ENCODE data around the gene GPC2.
"Not testable (repeated sequence)": the region's sequence is repeated elsewhere in the genome, so short reads cannot be mapped to it uniquely, and the experiment has no call there.

The GPC2 gene

DNA sequence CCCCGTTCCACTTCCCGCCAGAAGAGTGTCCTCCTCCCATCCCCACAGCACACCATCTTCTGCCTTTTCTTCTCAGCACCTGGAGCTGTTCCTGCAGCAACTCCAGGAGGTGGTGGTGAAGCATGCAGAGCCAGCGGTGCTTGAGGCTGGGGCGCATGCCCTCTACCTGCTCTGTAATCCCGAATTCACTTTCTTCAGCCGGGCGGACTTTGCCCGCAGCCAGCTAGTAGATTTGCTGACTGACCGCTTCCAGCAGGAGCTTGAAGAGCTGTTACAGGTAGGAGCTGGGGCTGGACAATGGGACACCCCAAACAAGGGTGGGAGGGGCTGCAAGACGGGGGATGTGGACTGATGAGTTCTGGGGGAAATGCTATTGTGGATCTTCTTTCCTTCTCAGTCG is 23.5 kb upstream of the GPC2 start:
- no peak for ATAC-seq
- DNase-seq, result no peak

DNA sequence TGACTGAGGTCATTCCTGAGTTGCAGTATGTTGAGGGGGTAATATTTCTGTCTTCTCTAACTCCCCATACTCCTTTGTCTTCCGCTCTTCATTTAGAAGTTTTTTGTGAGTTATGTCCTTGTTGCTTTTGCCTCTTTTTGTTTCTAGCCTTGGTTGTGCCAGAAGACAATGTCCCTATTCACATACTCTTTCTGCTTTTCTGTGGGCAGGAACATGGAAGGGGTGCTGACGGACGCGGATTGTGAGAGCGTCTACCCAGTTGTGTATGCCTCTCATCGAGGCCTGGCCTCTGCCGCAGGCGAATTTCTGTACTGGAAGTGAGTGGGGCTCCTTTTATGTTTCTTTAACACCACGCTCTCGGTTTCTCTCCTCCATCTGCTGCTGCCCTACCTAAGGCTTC is 21.1 kb upstream of the GPC2 start:
- DNase-seq (no peak), ATAC-seq (no peak)

DNA sequence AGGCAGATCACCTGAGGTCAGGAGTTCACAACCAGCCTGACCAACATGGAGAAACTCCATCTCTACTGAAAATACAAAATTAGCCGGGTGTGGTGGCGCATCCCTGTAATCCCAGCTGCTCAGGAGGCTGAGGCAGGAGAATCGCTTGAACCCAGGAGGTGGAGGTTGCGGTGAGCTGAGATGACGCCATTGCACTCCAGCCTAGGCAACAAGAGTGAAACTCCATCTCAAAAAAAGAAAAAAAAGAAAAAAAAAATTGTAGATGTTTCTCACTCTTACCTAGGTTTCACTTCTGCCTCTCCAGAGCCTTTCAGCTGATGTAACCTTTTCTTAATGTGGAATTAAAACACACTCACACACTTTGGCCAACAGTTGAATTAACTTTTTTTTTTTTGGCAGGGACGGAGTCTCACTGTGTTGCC is 18.7 kb upstream of the GPC2 start:
- not testable (repeated sequence) for ATAC-seq, DNase-seq

DNA sequence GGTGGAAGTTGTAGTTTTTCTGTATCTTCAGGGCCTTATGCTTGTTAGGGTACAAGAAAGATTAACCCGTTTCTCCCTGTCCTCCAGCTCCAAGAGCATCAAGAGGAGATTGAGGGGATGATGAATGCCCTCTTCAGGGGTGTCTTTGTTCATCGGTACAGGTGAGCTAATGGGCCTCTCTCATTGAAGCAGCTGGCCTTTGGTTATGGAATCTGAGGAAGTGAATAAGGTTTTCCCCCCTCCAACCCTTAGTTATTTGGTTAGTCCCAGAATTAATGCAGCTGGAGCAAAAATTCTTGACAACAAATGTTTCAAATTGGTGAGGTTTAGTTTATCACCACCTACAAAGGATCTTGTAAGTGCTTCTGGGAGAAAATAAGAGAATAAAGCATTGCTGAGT is 18.0 kb upstream of the GPC2 start:
- DNase-seq (no peak), ATAC-seq (no peak)

DNA sequence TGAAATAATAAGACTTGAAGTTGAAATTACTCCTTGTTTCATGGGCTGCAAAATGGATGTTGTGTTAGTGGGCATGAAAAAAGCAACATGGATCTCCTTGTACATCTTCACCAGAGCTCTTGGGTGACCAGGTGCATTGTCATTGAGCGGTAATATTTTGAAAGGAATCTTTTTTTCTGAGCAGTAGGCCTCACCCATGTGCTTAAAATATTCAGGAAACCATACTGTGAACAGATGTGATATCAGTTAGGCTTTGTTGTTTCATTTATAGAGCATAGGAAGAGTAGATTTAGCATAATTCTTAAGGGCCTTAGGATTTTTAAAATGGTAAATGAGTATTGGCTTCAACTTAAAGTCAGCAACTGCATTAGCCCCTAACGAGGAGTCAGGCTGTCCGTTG is 15.8 kb upstream of the GPC2 start:
- no peak for DNase-seq
- ATAC-seq, result no peak

DNA sequence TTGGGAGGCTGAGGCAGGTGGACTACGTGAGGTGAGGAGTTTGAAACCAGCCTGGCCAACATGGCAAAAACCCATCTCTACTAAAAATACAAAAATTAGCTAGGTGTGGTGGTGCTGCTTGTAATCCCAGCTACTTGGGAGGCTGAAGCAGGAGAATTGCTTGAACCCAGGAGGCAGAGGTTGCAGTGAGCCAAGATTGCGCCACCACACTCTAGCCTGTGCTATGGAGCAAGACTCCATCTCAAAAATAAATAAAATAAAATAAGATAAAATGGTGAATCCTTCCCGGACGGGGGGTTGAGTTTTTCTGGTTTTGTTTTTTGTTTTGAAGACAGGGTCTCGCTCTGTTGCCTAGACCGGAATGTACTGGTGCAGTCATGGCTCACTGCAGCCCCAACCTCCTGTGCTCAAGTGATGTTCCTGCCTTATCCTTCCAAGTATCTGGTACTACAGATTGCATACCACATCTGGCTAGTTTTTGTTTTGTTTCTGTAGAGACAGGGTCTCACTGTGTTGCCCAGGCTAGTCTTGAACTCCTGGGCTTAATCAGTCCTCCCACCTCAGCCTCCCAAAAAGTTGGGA is 15.2 kb upstream of the GPC2 start:
- not testable (repeated sequence) for DNase-seq, ATAC-seq

DNA sequence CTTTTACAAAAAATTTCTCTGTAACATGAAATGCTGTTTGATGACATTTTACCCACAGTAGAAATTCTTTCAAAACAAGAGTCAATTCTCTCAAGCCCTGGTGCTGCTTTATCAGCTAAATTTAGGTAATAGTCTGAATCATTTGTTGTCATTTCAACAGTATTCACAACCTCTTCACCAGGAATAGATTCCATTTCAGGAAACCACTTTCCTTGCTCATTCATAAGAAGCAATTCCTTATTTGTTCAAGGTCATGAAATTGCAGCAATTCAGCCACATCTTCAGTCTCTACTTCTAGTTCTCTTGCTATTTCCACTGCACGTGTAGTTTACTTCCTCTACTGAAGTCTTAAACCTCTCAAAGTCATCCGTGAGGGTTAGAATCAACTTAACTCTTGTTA is 14.6 kb upstream of the GPC2 start:
- ATAC-seq, result no peak
- DNase-seq, result no peak

DNA sequence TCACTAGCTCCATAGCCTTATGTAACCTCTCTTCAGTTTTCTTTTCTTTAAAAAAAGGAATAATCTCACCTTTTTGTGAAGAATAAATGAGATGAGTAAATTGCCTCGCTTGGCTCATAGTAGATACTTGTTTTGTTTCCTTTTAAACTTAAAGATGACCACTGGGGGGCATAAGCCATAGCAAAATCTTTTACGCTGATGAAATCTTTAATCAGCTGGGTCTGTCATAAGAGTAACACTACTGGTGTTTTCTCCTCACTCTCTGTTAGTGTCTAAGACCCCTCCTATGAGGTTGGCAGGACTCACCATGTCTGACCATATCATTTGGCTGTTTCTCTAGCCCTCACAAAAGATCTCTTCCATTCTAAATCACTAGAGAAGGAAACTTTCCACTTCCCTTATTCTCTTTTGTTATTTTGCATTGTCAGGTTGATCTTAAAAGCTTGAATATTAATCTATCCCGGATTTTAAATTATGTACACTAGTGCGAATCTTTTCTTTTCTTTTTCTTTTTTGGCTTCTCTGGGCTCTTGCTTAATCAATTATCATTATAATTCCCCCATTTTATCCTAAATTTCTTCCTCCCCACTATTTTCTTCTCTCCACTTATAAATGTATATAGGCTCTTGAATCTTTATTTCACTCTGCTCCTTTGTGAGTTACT is 13.0 kb upstream of the GPC2 start:
- ATAC-seq, result peak; percentile 86

DNA sequence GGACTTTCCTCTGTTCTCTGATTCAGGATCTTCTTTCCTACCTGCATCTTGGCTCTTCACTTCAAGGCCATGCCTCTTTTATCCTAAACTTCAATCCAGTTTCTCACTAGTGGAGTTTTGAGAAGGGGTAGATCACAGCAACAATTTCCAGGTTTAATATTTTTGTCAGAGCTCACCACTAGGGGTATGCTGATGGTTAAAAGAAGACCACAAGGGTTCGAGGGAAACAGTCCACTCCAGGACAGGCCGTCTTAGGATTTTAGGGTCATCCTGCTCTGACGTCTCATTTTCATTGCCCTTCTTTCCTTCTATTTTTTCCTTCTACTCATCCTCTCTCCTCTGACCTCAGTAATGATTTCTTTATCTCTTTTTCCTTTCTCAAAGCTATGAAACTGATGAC is 11.9 kb upstream of the GPC2 start:
- DNase-seq, result no peak
- ATAC-seq, result no peak

More for the DNA sequence above, 13.0 kb upstream of the GPC2 start:
- no peak for DNase-seq

DNA sequence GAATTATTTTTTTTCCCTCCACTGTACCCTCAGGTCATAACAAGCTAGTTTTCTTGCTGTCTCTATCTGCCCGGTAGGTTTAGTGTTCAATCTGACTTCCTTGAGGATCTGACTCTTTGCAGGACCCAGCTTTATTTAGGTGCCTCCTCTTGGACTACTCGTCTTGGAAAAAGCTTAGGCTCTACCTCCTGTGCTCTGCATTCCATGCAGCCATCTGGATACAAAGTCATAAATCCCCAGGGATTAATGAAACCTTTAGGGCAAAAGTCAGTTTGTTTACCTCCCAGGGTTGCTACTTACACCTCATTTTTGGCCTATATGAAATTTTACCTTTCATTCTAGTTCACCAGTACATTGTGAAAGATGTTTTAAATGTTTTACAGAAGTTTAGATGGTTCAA is 8.5 kb upstream of the GPC2 start:
- no peak for ATAC-seq
- DNase-seq, result no peak

DNA sequence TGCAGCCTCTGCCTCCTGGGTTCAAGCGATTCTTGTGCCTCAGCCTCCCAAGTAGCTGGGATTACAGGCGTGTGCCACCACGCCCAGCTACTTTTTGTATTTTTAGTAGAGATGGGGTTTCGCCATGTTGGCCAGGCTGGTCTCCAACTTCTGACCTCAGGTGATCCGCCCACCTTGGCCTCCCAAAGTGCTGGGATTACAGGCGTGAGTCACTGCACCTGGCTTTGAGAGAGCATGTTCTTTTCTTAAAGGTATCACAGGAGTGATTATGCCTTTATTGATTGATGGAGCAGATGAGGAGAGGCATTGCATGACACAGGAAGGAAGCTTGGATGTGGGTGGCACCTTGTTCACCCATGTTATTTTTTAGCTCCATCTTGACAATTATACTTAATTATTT is 5.9 kb upstream of the GPC2 start:
- DNase-seq, ATAC-seq: not testable (repeated sequence)

DNA sequence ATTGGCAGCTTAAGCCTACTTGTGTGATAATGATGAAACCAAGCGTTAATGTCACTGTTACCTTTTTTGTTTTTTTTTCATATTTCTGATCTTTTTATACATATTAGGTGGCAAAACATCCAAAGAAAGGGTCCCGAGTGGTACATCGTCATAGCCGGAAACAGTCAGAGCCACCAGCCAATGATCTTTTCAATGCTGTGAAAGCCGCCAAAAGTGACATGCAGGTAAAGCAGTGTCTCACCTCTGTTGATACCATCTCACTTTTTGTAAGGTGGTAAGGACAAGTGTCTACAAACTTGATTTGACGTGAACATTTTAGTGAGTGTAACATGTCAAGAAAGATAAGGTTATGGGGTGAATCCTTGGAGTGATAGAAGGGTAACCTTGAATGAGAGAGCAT is 5.4 kb upstream of the GPC2 start:
- not testable (repeated sequence) for DNase-seq, ATAC-seq

DNA sequence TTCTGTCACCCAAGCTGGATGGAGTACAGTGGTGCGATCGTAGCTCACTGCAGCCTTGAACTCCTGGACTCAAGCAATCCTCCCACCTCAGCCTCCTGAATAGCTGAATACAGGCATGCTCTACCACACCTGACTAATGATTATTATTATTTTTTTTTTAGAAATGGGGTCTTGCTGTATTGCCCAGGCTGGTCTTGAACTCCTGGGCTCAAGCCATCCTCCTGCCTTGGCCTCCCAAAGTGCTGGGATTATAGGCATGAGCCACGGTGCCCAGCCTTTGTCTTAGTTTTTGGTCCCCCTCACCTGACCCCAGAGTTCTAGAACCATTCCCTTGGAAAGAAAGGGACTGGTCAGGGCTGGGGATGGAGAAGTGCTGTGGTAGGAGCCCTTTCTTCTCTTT is 2.9 kb upstream of the GPC2 start:
- ATAC-seq, DNase-seq: not testable (repeated sequence)

DNA sequence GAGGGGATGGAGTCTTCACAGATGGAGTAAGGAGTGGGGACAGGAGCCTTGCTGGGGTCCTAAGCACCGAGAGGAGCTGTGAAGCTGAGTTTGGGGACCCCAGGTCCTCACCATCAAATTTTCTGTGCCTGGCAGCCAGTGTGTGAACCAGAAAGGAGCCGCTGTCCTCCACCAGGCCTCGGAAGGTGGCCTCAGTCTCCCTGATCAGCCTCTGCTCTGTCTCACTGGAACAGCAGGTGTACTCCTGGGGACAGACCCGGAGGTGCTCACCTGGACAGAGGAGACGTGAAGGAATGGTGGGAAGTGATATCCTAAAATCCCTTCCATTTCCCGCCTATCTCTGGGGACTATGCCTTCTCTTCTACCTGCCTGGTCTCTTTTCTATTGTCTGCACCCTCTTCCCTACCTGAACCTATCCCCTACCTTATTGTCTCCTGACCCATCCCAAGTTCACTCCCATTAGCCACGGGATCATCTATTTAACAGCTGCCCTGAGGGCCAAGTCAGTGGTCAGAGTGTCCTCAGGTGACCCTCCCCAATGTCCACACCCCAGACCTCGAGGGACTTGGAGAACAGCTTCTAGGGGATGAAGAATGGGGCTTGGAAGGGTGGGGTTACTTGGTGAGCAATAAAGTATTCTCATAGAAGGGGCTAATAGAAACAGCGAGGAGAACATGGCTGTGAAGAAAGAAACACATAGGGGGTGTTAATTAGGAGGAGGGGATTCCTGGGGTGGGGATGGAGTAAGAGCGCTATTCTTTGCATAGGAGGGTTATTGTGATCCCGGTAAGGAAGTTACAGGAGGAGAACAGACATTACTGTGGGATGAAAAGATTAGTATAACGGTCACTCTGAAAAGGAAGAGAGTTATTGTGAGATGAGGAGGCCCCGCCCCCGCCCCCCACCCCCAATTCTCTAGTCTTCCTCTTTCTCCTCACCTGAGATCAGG is 811 bp downstream of the GPC2 start:
- DNase-seq, result no peak
- no peak for ATAC-seq

DNA sequence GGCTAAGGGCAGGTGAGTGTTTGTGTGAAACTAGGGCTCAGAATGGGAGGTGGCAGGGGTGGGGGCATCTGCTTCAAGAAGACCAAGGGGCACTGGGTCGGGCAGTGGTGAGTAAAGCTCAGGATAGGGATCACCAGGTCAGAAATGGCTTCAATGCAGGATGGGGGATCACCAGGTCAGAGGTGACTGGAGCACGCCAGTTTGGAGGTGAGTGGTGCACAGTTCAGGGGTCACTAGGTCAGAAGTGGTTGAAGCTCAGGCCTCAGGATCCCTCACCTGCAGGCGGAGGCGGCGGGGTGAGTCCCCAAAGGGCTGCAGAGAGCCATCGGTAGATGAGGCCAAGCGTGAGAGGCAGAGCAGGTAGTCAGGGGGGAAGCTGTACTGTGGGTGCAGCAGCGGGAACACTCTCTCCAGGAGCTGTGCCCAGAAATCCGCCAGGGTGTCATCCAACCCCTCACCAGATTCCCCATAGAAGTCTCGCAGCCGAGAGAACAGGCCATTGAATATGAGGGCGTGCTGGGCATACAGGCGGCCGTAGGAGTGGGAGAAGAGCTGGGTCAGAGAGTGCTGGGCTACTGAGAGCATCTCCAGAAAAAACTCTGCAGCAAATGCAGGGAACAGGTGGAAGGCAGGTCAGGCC is 1.8 kb downstream of the GPC2 start:
- no peak for DNase-seq
- ATAC-seq, result no peak

DNA sequence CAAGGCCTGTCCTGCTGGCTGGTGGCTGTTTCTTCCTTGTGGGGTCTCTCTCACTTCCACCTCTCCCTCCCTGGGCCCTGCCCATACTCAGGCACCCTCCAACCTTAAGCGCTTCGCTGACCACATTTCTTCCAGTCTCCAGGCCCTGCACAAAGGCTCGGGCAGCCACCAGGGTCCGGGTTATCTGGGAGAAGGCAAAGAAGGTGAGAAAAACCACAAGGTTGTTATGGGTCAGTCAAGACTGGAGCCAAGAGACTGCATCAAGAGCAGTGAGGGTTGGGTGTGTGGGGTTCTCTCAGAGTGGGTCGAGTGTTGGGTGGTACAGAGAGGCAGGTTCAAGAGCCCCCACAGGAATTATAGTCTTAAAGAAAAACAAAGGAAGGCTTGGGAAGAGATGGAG is 2.6 kb downstream of the GPC2 start:
- DNase-seq, result no peak
- ATAC-seq, result no peak

DNA sequence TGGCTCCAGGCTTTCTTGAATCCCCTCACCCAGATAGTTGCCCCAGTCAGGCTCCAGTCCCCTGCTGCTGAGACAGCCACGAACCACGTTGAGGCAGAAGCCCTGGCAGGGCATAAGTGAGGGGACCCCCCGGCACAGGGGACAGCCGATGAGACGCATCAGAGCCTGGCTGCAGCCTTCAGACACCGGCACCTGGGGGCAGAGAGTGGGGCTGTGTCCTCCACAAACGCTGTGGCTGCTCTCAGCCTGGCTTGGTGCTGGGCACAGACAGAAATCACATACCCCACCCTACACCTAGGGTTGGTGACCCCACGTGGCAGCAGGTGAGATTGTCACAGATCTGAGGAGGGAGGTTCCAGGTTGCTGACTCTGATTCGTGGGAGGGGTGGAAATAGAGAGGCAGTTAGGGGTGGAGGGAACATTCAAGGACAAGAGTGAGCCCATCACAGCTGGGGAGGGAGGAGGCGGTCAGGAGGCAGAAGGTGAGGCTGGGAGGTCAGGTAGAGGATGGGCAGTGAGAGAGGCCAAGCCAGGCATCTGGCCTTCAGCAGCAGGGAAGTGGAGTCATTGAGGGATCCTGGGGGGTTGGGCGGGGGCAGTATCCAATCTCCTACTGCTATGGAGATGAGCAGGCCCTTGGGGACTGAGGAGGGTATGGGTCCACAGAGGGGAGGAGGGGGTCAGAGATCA is 3.2 kb downstream of the GPC2 start:
- ATAC-seq, result no peak
- DNase-seq, result no peak

DNA sequence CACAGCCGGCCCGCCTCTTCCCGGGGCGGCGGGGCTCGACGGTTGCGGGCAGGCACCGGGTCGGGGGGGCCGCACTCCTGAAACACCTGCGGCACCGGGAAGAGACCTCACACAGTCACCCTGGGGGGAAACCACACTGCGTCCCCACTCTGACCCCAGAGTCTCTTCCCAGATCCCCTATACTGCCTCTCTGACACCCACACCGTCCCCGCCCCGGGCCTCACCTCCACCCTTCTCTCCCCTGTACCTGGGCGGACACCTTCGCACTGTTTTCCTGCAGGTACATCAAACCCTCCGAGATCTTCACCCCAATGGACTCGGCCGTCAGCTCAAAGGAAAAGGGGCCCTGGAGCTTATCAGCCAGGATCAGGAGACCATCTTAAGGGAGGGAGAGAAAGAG is 5.3 kb downstream of the GPC2 start:
- ATAC-seq (no peak), DNase-seq (no peak)

DNA sequence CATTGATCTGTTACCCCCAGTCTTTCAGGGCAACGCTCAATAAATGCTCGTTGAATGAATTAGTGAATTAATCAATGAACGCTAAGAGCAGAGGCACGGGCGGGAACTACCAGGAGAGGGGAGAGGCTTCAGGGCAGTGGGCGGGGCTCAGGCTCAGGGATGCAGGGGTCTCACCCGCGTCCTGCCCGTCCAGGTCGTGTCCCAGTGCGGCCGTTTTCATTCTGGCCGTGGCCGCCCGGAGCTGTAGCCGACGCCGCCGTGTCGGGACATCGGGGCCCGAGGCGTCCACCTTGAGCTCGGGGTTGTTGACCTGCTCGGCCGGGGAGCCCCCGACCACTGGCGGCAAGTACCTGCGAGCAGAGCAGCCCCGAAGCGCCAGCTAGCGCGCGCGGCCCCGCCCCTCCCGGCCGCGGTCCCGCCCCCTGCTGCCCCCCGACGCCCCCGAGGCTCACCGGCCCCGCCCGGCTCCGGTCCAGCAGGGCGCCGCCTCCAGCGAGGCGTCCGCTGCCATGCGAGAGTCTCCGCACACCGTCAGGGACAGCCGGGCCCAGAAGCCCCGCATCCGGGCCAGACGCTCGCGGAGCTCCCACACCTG is 6.0 kb downstream of the GPC2 start:
- DNase-seq (peak; percentile 41), ATAC-seq (peak; percentile 17)

DNA sequence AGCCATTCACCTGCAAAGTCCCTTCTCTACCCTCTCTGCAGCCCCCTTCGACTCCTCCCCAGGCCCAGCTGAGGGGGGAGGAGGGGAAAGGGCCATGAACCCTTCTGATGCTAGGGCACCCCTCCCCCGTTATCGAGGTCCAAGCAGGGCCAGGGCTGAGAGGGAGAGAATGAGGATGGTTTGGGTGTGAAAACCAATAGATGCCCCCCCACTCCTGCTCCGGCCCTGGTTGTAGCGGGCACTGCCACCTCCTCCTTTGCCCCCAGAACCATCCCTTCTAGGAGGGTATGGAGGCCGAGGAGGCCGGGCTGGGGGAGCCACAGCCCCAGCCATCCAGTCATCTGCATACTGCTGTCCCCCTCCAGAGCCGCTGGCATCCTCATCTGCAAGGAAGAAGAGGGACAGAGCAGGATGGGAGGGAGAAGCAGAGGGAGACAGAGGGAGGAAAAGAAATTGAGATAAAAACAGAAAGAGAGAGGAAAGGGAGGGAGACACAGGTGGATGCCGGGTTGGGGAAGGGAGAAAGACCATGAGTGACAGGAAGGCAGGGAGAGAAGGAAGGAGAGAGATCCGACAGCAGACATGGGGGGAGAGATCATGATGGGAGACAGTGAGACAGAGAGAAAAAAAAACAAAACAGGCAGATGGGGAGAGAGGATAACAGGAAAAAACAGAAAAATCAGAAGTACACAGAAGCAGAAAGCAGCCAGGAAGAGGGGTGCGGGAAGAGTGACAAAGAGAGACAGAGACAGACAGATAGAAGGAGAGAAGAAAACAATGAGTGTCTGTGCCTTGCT is 6.9 kb downstream of the GPC2 start:
- DNase-seq, result no peak

More for the DNA sequence above, 6.9 kb downstream of the GPC2 start:
- ATAC-seq, result no peak
